Transverse colon (tissue), 4 donors: ENCODE results near the gene CASQ1. TPM values are rescaled to one million over a fixed set of nuclear protein-coding genes. Genes with fewer than 3 reads are reported as not detected.

Source experiments
- DNase-seq: peaks from one replicate; pipeline ENCODE4 v3.0.0-alpha.2; 2019
- H3K27ac ChIP-seq, 4 donors: fragments of 200-600 bp; sonication (generic); 2 replicates each; pipeline ENCODE4 v1.5.1; 2016 to 2018; ENCODE audit warnings: inconsistent platforms in 4 of 4
- H3K27me3 ChIP-seq: fragments of 200-600 bp; sonication (generic); 2 replicates; pipeline ENCODE4 v1.5.1; 2017; ENCODE audit warnings: inconsistent platforms
- H3K36me3 ChIP-seq, 4 donors: fragments of 200-600 bp; sonication (generic); 2 replicates each; pipeline ENCODE4 v1.5.1; 2017 to 2019; ENCODE audit warnings: inconsistent platforms in 4 of 4
- H3K4me1 ChIP-seq, 4 donors: fragments of 200-600 bp; sonication (generic); 2 replicates each; pipeline ENCODE4 v1.5.1; 2017 to 2020; ENCODE audit warnings: inconsistent platforms in 4 of 4
- H3K4me3 ChIP-seq, 4 donors: fragments of 200-600 bp; sonication (generic); 1 replicate in 1 of 4; 2 replicates in 3 of 4; pipeline versions ENCODE4 v1.5.1 to v1.6.1; 2017 to 2019; ENCODE audit warnings: inconsistent platforms in 4 of 4
- H3K9me3 ChIP-seq, 2 donors: fragments of 200-600 bp; sonication (generic); 2 replicates each; pipeline ENCODE4 v1.5.1; 2017 to 2019; ENCODE audit warnings: inconsistent platforms in 2 of 2
- CTCF ChIP-seq, 5 experiments: fragments of 200-600 bp in 3 of 5; fragments of 450-650 bp in 2 of 5; sonication (generic) in 3 of 5; IDR thresholded peaks; 1 replicate in 2 of 5; 2 replicates in 3 of 5; pipeline ENCODE4 v1.5.1; 2016 to 2017; ENCODE audit warnings: antibody characterized with exemption in 5 of 5, inconsistent platforms in 3 of 5, mild to moderate bottlenecking in 2 of 5, moderate library complexity in 1 of 5
- EP300 ChIP-seq: sonication (generic); formaldehyde crosslinking; IDR thresholded peaks from one replicate; pipeline ENCODE4 v1.6.1; 2017; ENCODE audit warnings: antibody characterized with exemption, low read depth
- POLR2A ChIP-seq: fragments of 450-650 bp; IDR thresholded peaks from one replicate; pipeline ENCODE4 v1.6.1; 2016; ENCODE audit warnings: antibody characterized with exemption, mild to moderate bottlenecking, moderate library complexity
- POLR2AphosphoS5 ChIP-seq, 3 donors: sonication (generic); formaldehyde crosslinking; IDR thresholded peaks; one replicate each; pipeline ENCODE4 v1.6.1; 2016; ENCODE audit warnings: antibody characterized with exemption in 3 of 3
- WGBS, 2 donors: methylation state at CpG; one replicate each; pipeline ENCODE4 v1.1.5; 2018; ENCODE audit warnings: low coverage in 1 of 2; 5-methylcytosine and 5-hydroxymethylcytosine counted together
- in situ Hi-C, 4 donors: fragments of 200-750 bp; cut with MboI; loops; one replicate each; pipeline versions ENCODE4 v1.15.0 to v1.15.1; 2017; ENCODE audit warnings: low sequenced_read_pairs in 3 of 4, low pct_ligation_motif_present in 1 of 4, low pct_unique_long_range_greater_than_20kb in 1 of 4
- intact Hi-C: fragments of 100-400 bp; cut with DNase I; formaldehyde crosslinking; loops from one replicate; pipeline ENCODE4 v1.15.1; 2023; ENCODE audit warnings: low total_unique reads
- total RNA-seq, 4 donors: library from RNA; depleted of rRNA; stranded (reverse); fragments of >200 nt; gene quantifications; one replicate each; pipeline ENCODE4 v1.1.0, GENCODE V29; 2016

The CASQ1 gene
- total RNA-seq, 4 donors from 2014 or later: 0.55 to 0.95 TPM; not detected in 2

GRCh38 chr1:160226623-160227022, 36.2 kb downstream of the CASQ1 start:
- in situ Hi-C loops: no loop called here
- H3K36me3 ChIP-seq: peaks cover 0 to 97% (median 44%) of the 10 kb centered on the region in 4 donors
- no peak overlapping the region for H3K4me3 ChIP-seq
- no peaks in the 10 kb centered on the region for H3K4me1 ChIP-seq
- DNase-seq: no peak
- TF ChIP-seq CTCF (IDR thresholded peaks at IDR 0.05): no peak
- TF ChIP-seq POLR2A: no peak
- TF ChIP-seq POLR2AphosphoS5 (IDR thresholded peaks at IDR 0.05): no peak
- TF ChIP-seq EP300: no peak
- H3K27me3 ChIP-seq: no peaks in the 10 kb centered on the region
- whole genome bisulfite sequencing, 2 donors: 83 to 100% methylated on average over 1 to 2 of the region's 2 CpGs
- no peaks in the 10 kb centered on the region for H3K9me3 ChIP-seq
- intact Hi-C loops: no loop called here
- H3K27ac ChIP-seq: no peak overlapping the region

- peaks cover 0 to 97% (median 44%) of the 10 kb centered on the region in 4 donors for H3K36me3 ChIP-seq
- H3K9me3 ChIP-seq: no peaks in the 10 kb centered on the region
- no peaks in the 10 kb centered on the region for H3K4me1 ChIP-seq
- DNase-seq: no peak
- intact Hi-C loops: no loop called here
- H3K27ac ChIP-seq: no peak overlapping the region
- in situ Hi-C loops: no loop called here
- no peak overlapping the region for H3K4me3 ChIP-seq
- WGBS, 2 donors: 72 to 76% methylated on average over 4 of the region's 4 CpGs
- H3K27me3 ChIP-seq: no peaks in the 10 kb centered on the region
- TF ChIP-seq CTCF (IDR thresholded peaks at IDR 0.05): no peak
- no peak for TF ChIP-seq POLR2A
- TF ChIP-seq POLR2AphosphoS5 (IDR thresholded peaks at IDR 0.05): no peak
- no peak for TF ChIP-seq EP300
Observed at GRCh38 chr1:160227034-160227433, 36.7 kb downstream of the CASQ1 start.

- in situ Hi-C loops (no loop called here), intact Hi-C loops (no loop called here)
- TF ChIP-seq POLR2AphosphoS5 (IDR thresholded peaks at IDR 0.05): no peak
- DNase-seq: no peak
- Histone ChIP-seq H3K4me3 (no peak overlapping the region), H3K36me3 (peaks cover 0 to 97% (median 44%) of the 10 kb centered on the region in 4 donors), H3K4me1 (no peaks in the 10 kb centered on the region), H3K27ac (no peak overlapping the region), H3K9me3 (no peaks in the 10 kb centered on the region), H3K27me3 (no peaks in the 10 kb centered on the region)
- 94 to 100% methylated on average over 1 of the region's 1 CpG for WGBS, 2 donors
Observed at GRCh38 chr1:160227561-160227960, 37.2 kb downstream of the CASQ1 start.

- DNase-seq: no peak
- H3K4me1 ChIP-seq: no peaks in the 10 kb centered on the region
- H3K36me3 ChIP-seq: peaks cover 0 to 93% (median 44%) of the 10 kb centered on the region in 4 donors
- no peaks in the 10 kb centered on the region for H3K27me3 ChIP-seq
- TF ChIP-seq CTCF (IDR thresholded peaks at IDR 0.05) (no peak), POLR2A (no peak), POLR2AphosphoS5 (IDR thresholded peaks at IDR 0.05) (no peak), EP300 (no peak)
- in situ Hi-C loops (no loop called here), intact Hi-C loops (no loop called here)
- no peak overlapping the region for H3K27ac ChIP-seq
- no peak overlapping the region for H3K4me3 ChIP-seq
- H3K9me3 ChIP-seq: no peaks in the 10 kb centered on the region
Observed at GRCh38 chr1:160228431-160228830, 38.1 kb downstream of the CASQ1 start.

- DNase-seq: no peak
- intact Hi-C loops: no loop called here
- H3K9me3 ChIP-seq: no peaks in the 10 kb centered on the region
- H3K4me3 ChIP-seq: no peak overlapping the region
- no peak for TF ChIP-seq POLR2A
- TF ChIP-seq EP300: no peak
- no peaks in the 10 kb centered on the region for H3K4me1 ChIP-seq
- no peak overlapping the region for H3K27ac ChIP-seq
- peaks cover 0 to 85% (median 42%) of the 10 kb centered on the region in 4 donors for H3K36me3 ChIP-seq
- in situ Hi-C loops: no loop called here
- no peaks in the 10 kb centered on the region for H3K27me3 ChIP-seq
Observed at GRCh38 chr1:160232911-160233310, 42.5 kb downstream of the CASQ1 start.
